Stimulated activated CD8-positive, alpha-beta memory T cell treated with anti-CD3 and anti-CD28 coated beads, Interleukin-12 subunit alpha, Interleukin-12 subunit beta, amount 100 ng/mL, for 4 hours (primary cell): Measurements from ENCODE around the gene ZNF582.
"Not testable (repeated sequence)": the region's sequence is repeated elsewhere in the genome, so short reads cannot be mapped to it uniquely, and the experiment has no call there.

Source experiments
- DNase-seq: peaks from one replicate; pipeline ENCODE4 v3.0.0-alpha.2; 2020; ENCODE audit warnings: low read depth

Gene ZNF582

DNA sequence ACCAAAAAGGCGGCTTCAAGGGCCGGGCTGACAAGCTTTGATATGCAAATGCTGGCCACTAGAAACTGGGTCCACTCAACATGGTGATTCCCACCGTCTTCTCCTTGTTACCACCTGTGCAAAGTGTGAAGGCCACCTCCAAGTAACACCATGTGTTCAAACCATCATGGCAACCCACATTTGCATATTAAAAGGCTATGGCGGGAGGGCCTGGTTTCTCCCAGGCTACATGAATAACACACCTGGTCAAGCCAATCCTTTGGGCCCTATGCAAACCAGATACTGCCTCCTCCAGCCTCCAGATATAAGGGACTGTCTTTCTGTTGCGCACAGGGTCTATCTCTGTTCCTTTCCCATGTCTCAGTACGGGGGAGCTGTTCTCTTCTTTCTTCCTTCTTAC lies 42.1 kb downstream of the ZNF582 start:
- DNase-seq = no peak

DNA sequence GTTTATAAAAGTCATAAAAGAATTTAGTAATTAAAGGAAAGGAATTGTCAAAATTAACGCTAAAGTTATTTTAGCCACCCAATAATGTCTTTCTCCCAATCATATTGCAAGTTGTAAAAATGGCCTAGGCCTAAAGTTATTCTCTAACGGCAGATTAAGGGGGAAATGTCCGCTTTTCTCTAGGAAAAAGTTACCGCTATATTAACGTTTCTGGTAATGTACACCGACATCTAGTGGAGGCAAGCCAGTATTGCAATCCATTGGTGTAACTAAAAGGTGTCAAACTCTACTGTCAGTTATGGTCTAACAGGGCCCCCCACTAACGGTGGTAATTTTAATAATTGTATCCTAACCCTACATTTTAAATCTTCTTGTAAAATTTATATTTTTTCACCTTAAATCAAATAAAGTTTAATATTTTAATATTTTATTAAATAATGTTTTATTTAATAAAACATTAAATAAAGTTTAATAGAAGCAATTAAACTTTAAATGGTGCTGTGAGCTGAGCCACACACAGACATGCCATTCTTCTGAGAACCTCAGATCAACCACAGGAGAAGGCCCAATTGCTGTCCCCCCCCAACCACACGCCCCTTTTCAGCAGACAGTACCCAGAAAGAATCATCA lies 42.8 kb downstream of the ZNF582 start:
- DNase-seq = peak; percentile 5

DNA sequence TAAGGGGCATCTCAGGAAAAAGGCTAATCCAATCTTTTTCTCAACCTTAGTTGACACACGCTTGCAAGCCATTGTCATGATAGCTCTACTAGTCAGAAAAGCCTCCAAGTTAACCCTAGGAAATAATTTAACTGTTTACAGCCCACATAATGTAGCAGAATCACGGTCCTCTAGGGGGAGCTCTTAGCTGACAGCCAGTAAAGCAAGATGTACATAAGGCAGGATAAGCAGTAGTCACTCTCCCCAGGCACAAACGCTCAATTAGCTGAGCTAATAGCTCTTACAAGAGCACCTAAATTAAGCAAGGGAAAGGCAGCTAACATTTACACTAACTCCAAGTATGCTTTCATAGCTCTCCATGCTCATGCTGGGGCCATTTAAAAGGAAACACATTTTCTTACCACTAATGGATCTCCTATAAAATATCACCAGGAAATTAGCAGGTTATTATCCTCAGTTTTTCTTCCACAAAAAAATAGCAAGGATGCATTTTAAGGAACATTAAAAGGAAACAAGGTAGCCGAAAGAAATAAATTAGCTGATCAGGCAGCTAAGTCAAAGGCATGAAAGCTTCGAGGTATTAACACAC lies 45.0 kb downstream of the ZNF582 start:
- DNase-seq = no peak

DNA sequence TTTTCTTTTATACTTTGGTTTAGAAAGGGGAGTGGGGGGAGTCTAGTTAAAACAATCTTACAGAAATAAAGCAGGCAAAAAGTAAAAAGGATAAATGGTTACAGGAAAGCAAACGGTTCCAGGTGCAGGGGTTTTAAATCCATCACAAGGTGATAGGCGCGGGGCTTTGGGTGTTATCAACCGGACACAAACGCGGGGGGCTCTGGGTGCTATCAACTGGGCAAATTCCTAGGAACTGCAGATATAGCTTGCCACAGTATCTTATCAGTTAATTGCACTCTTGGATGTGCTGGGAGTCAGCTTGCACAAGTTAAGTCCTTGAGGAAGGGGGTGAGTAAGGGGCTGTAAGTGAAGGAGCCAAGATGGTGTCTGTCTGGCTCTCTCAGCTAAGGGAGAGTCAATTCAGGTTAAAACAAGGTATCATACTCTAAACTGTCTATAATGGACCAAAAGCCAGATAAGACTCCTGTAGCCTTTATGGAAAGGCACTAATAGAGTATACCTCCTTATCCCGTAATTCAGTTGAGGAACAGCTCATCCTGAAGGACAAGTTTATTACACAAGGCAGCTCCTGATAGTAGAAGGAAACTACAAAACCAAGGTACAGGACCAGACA lies 46.1 kb downstream of the ZNF582 start:
- DNase-seq = no peak

DNA sequence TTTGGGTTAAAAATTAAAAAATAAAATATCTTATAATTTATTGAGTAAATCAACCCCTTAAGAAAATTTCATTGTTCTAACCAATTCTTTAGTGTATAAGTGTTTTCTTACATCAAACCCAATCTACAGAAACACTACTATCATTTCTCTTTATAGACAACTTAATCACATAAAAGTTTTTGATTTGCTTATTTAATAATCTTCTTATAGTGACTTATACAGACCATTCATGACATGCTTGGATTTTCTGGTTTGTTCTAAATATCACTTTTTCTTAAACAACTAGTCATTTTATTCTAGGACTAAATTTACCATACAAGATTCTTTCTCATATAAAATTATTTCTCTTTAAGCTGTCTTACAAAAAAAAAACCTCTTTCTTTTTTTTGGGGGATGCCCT lies 51.4 kb downstream of the ZNF582 start:
- no peak for DNase-seq

DNA sequence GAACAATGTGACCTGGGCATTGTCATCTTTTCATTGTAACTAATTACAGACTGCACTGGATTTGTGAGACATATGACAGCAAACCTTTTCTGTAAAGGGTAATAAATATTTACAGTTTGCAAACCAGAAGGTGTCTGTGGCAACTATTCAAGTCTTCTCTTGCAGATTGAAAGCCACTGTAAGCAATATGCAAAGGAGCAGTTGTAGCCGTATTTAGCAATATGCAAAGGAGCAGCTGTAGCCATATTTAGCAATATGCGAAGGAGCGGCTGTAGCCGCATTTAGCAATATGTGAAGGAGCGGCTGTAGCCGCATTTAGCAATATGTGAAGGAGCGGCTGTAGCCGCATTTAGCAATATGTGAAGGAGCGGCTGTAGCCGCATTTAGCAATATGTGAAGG lies 54.3 kb downstream of the ZNF582 start:
- DNase-seq = not testable (repeated sequence)

DNA sequence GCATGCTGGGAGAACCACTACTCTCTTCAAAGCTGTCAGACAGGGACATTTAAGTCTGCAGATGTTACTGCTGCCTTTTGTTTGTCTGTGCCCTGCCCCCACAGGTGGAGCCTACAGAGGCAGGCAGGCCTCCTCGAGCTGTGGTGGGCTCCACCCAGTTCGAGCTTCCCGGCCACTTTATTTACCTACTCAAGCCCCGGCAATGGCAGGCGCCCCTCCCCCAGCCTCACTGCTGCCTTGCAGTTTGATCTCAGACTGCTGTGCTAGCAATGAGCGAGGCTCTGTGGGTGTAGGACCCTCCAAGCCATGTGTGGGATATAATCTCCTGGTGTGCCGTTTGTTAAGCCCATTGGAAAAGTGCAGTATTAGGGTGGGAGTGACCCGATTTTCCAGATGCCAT lies 56.3 kb downstream of the ZNF582 start:
- DNase-seq = not testable (repeated sequence)

DNA sequence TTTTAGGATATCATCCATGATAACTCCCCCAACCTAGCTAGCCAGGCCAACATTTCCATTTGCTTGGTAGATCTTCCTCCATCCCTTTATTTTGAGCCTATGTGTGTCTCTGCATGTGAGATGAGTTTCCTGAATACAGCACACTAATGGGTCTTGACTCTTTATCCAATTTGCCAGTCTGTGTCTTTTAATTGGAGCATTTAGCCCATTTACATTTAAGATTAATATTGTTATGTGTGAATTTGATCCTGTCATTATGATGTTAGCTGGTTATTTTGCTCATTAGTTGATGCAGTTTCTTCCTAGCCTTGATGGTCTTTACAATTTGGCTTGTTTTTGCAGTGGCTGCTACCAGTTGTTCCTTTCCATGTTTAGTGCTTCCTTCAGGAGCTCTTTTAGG lies 58.0 kb downstream of the ZNF582 start:
- DNase-seq = not testable (repeated sequence)

DNA sequence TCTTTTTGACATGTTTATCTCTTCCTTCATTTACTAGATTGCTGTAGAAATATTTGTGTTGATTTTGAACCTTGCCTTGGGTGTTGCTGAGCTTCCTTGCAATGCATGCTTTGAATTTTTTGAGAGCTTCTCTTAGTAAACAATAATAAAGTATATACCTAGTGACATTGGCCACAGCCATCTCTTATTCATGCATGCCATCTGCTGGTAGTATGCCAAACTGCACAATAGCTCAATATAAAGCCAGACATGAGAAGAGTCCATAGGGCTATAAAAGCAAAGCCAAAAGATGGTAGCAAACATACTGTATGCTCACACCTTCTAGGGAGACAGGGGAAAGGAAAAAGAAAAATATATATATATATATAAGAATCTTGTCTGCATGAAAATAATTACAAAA lies 59.8 kb downstream of the ZNF582 start:
- no peak for DNase-seq
